ENCODE measurements around the gene GYPA. TPM values are rescaled to one million over a fixed set of nuclear protein-coding genes. Genes with fewer than 3 reads are reported as not detected.
"Not testable (repeated sequence)": the region's sequence is repeated elsewhere in the genome, so short reads cannot be mapped to it uniquely, and the experiment has no call there.

The GYPA gene
- 4.3 TPM for polyA plus RNA-seq (ENCODE audit: insufficient read length)

DNA sequence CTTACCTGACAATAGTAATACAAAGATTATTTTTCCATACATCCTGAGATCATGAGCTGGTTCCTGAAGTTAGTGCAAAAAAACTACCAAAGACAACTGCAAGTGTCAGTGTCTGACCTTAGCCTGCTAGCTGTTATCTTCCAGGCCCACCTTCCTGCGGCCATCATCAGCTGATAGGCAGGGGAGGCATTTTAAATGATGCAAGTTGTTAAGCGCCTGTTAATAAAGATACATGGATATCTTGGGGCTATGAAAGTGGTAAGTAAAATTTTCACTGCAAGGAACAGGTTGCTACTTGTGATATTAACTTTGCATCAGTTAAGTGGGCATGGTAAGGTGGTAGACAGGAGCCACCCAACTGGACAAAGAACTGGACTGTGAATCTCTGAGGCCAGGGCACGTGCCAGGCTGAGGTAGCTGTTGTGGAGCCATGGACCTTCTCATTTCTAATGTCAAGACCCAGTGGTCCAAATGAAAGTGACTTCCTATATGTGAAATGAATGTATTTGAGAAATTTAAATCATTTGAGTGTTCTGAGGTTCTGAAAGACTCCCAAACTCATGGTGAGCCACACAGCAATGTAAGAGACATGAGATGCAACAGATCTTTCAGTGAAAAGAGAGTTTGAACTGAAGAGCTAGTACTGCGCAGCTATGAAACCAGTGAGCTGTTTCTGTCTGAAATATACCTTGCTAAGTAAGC, at the start of gene GYPA:
TSS of gene GYPA (minus strand) at position 125 of the 702 bp plus-strand sequence. CDS start at position 42, 83 bp downstream.
- DNase-seq: not testable (repeated sequence)

DNA sequence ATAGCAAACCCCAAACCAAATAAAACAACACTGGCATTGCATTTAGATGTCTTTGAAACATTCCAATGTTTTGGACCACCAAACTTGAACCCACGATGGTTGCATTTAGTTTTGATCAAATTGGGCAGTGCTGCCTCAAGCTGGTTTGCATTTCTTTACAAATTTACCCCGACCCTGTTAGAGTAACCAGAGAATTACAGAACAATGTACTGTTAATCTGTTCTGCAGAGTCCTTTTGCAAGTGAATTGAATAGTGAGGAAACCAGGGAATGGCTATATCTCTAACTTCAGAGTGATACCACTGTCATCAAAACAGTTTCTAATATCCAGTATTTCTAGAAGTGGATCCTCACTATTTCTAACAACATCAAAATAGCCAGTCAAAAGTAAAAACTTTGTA, 49.5 kb upstream of the GYPA start:
- DNase-seq: no peak

DNA sequence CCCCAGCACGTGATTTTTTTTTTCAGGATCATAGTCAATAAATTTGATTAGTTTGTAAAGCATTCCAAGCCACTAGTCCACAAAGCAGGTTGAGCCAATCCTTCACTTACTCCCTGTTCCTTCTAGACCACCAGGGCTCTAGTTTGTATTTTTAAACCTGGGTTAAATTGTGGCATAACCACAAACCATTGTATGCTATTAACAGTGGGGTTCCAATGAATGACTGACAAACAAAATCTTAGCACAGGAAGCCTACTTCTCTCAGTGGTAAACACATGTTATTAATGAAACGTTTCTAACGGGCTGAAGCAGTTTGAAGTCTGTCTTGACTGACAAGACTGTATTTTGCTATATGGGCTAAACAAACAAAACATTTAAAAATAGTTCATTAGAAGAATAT, 48.6 kb upstream of the GYPA start:
- no peak for DNase-seq

DNA sequence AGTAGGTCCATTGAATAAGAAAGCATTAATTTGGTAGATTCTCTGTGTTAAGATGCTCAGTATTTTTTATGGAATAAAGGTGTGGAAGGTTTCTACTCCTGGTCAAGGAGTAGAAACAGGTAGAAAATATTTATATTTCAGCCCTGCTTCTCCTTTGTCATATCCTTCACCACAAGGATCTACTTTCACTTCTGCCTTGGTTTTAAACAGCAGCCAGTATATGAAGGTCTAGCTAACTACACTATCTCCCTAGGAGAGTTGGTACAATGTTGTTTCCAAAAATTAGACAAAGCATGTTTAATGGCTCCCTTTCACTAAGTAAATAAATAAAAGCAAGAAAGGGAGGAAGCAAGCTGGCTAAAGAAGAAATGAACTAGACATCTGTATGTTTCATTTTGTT, 44.6 kb upstream of the GYPA start:
- no peak for DNase-seq

DNA sequence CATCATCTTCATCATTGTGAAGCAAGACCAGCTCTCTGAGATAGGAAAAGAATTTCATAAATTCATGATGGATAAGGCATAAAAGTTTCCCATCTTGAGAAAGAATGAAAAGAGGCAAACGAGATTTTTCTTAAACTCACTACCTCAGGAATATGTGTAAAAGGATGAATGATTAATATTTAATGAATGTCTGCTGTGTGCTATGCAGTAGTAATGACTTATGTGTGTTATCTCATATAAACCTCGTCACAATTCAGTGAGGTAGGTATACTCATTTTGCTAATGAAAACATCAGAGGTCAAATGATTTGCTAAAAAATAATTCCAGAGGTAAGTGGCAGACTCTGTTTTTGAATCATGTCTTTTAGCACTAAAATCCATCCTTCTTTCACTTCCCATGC, 42.6 kb upstream of the GYPA start:
- no peak for DNase-seq

DNA sequence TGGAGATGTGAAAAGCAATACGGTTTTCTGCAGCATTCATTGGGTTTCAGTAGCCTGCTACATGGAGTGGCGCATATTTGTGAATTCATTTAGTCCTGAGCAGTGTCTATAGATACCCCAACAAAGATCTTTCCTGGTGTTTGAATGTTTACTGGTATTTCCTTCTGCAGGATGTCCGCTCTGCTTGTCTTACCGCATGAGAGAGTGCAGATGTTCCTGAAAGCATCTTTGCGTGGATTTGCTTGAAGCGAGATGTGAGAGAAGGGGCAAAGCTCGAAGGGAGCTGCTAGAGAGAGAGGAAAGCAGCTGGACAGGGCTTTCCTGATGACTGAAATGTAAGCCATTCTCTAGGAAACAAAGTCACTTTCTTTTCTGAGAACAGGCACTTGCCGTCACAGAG, 40.9 kb upstream of the GYPA start:
- no peak for DNase-seq

DNA sequence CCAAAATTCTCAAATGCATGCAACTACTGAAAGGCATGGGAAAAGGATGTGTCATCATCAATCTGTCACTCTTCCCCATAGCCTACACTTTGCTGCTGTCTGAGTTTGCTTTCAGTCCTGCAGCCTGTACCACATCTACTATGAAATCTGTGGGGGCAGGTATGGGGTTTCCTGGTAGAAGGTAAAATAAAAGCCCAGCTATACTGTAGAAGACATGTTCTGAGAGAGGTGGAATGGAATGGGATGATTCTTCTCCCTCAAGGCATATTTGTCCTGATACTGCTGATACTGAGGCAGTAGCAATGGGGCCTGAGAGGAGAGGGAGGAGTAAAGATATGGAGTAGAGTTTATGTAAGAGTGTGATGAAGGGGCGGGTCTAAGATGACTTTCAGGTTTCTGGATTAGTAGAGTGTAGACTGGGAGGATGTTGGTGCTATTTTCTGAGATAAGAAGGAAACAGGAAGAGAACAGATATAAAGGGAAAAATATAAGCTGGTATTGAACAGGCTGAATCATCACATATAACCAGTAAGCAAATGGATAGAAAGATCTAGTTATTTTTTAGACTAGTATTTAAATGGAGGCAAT, 38.7 kb upstream of the GYPA start:
- no peak for DNase-seq

DNA sequence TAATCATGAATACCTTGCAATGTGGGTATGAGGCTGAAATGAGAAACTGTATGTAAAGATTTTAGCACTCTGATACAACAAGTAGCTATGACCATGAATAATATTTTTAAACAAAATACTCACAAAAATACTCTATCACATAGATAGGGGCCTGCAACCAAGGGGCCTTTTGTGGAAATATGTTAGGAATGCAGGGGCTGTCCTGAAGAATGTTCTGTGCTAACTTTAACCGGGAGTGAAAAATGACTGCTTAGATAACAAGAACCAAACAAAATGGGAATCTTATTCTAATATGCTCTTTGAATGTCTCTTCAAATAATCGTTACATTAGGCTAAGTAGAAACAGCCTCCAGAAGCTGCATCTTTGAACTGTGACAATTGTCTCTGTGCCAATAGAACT, 37.9 kb upstream of the GYPA start:
- no peak for DNase-seq

DNA sequence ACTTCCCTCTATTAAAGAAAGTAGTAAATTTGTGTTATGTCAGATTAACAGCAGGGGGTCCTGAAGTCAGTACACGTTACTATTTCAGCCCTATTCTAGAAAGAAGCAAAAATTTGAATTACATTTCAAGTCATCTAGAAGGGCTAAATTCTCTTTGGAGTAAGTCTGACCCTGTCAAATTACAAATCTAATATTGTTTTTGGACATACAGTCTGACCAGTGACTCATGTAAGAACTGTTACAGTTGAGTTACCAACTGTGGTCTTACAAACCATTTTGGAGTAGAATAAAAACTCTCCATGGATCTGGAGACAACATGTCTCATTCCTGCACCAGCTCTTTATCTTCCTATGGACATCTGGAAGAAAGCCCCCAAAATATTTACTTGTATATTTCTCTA, 36.0 kb upstream of the GYPA start:
- DNase-seq: no peak

DNA sequence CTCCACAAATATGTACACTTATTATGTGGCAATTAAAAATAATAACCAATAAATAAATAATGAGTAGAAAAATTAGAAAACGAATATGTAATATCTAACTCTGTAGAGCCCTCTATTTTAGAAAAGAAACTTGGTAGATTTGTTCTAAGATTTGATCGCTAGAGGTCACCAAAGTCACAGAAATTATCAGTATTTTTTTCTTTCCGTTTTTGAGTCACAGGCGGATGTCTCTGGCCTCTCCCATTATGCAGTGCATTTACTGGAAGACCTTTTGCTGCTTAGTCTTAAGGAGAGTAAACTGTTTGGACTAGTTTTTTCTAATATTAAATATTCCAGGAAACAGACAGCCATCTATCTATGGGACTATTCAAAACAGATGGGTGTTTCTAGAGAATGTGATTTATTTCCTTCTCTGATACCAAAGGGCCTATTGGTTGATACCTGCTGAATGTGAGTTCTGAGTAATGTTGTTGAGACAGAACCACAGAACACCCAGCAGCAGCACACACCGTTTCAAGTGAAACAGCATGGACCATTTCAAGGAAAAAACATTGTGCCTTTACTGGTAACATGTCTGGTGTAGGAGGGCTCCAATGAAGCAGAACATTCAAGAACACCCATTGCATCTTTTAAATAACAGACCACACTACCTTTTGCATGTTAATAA, 34.0 kb upstream of the GYPA start:
- peak; percentile 56 for DNase-seq

DNA sequence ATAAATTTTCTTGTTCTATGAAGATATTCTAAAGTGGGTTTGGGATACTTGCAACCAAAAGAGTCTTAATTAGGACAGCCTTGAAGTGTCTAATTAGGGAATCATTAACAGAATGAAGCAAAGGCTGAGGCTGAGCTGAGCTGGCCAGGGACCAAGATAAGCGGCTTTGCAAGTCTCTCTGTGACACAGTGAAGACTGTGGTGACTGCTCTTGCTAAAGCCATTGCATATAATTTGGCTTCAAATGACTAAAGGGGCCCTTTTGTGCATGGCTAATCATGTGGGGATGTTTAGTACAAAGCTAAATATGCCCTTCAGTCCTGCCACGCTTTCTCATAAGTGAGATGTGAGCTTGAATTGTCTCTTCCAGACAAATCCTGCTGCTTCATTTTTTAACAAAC, 31.2 kb upstream of the GYPA start:
- DNase-seq: no peak

DNA sequence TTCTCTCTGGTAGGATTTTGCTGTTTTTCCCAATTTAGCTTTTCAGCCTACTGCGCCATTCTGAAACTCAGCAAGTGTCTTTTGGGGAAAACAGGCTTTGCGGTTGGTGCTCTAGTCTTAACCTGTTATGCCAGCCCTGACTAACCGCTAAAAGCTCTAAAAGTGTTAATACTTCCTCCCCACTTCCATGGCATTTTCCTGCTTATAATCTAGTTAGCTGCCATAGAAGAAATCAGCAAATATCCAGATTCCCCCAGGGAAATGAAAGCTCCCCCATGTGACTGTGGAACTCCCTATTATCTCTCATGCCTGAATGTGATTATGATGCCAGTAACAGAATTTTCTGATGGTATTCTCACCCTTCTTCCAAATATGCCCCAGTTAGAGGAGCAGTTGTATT, 28.7 kb upstream of the GYPA start:
- DNase-seq: no peak

DNA sequence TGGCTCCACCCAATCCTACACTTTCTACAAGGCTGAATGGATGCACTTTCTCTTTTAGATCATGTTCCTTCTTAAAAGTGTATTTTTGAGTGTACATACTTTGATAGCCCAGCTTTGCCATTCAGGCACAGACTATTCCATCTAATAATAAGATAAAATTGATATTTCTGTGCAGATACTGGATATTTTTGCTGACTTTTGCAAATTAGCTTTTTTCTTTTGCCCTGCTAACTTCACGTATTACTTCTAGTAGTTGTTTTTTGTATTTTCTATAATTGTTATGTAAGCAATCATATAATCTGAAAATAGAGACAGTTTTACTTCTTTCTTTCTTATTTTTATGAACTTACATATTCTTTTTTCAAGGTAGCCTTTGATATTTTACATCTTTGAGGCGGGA, 13.5 kb upstream of the GYPA start:
- DNase-seq: no peak

DNA sequence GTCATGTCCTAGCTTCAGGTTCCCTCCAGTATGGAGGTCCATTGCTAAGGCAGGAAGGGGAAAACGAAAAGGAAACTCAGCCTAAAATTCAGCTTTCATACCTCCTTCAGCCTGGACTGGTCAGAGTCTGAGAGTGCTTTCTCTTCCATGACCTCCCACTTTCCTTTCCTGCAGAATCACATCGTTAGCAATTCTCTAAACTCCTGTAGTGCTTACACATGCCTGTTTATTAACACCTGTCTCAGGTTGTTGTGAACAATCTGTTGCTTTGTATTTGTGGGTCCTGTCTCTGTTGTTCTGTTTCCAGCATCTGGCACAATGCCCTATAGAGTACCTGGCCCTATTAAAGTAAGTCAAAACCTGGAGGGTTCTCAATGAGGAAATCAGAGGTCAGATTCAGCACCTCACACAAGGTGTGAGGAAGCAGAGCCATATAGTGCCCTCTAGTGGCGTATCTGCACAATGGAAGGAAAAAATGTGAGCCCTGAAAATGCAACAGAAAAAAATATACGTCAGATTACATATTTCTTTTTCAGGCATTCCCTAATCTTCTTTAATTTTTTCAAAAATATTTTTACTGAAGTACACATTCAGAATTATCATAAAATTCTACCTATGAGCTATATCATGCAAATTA, 2.3 kb upstream of the GYPA start:
- DNase-seq: not testable (repeated sequence)

DNA sequence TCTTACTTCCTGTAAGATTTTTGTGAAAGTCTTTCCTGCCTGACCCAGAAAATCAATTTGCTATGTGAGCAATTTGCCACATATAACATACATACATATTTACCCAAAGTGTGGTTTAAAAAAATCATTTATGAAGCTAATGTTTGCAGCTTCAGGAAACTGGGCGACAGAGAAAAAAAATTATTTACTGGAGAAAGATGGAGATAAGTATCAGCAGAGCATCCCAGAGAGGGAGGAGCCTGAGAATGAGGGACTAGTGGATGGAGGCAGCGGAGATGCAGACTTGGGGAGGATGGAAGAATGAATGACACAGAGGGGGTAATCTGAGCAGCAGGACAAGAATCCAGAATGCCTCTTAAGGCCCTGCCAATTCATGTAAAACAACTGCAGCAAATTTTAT, 975 bp upstream of the GYPA start:
- no peak for DNase-seq

DNA sequence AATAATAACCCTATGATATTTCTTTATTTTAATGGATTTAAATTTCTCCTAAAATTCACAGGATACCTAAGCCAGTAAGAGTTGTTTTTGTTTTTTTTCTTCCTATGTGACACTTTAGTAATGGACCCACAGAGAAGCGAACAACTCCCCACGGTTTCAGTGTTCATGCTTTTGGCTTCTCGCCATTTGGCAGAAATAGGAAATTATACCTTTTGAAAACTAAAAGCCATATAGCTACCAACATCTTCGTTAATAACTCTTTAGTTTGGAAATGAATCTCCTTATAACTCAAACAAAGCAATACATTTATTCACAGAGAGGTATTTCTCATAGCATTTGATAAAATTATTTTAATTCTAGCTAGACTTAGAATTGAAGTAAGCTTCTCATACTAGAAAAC, 527 bp downstream of the GYPA start:
- not testable (repeated sequence) for DNase-seq

DNA sequence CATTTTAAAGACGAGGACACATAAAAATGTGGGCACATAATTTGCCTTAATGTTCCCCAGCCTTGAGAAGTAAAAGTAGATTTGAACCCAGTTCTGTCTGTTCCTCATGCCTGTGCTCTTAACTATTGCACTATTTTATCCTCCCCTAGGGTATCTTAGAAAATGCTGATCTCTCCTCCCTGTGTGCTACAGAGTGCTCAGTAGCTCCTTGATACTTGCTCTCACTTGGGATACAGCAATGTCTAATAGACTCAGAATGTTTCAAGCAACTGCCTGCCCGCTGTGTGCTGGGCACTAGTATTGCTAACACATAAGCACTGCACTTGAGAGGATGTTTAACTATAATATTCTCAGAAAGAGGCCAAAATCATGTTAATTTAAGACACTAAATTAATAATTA, 971 bp downstream of the GYPA start:
- not testable (repeated sequence) for DNase-seq

DNA sequence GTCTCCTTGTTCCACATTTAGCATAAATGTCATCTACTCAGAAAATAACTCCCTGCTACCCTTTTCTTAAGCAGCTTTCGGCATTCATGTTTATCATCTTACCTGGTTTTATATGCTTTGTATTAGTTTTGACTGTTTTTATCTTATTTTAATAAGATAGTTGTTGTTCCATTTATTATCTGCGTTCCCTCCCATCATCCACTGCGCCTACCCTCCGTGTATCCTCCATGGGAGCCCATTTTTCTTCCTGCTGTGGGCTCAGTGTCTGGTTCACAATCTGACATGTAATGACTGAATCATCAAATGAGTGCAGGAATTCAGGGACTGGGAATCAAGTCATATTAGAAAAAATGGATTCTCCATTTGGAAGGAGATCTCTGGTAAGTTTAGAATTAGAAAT, 2.3 kb downstream of the GYPA start:
- DNase-seq: not testable (repeated sequence)

DNA sequence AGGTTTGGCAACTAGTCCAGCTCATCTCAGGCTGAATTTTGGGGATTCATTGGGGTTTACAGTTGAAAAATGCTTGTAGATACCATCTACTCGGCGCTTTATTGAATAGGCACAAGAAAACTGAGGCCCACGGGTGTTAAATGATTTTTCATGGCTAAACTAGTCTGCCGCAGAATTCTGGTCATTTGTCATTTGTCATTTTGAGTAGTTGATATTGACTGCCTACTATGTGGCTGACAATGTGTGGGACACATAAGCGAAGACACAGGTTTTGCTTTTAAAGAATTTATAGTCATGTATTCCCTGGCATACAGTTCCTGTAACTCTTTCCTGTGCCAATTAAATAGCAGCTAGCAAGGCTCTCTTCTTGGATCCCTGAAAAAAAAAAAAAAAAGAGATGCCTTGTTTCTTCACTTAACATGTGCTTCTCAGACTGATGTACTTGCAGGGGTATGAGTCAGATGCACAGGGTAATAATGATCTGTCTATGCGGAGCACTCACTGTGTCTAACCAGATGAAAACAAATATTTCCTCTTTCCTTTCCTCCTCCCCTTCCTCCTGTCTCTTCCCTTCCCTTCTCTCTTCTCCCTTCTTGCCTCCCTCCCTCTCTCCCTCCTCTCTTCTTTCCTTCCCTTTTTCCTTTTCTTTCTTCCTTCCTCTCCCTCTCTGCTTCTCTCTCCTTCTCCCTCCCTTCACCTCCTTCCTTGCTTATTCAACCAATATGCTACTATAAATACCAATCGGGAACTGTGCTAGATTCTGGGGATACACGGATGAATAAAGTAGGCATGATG, 3.2 kb downstream of the GYPA start:
- DNase-seq: not testable (repeated sequence)

DNA sequence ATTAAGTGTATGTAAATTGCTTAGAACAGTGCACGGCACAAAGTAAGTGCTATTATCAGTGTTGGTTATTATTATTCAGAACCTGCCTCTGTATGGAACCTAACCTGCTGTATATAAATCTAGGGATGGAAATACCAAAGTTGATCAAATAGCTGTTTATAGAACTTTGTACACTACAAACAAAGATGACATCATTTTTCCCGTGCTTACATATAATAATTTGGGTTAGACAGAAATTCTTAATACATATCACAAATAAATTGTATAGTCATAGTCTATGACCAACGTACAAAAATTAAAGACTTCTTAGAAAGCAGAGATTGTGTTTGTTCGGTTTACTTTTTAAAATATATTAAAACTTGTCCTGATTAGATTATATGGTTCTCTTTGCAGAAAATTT, 4.3 kb downstream of the GYPA start:
- not testable (repeated sequence) for DNase-seq

DNA sequence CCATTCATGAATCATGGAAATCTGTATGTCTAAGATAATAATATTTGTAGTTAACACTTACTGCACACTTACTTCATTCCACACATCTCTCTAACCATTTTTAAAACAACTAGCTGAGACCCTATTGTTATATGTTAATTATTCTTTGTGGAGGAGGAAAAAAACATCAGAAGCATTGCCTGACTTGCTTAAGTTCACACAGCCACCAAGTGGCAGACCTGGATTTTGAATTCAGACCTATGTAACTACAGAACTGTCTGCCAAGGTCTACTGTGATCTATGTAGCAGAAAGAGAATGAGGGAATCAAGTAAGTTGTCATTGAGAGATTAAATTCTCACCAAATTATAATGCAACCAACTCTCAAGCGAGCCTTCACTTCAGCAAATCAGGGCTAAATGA, 10.4 kb downstream of the GYPA start:
- not testable (repeated sequence) for DNase-seq

DNA sequence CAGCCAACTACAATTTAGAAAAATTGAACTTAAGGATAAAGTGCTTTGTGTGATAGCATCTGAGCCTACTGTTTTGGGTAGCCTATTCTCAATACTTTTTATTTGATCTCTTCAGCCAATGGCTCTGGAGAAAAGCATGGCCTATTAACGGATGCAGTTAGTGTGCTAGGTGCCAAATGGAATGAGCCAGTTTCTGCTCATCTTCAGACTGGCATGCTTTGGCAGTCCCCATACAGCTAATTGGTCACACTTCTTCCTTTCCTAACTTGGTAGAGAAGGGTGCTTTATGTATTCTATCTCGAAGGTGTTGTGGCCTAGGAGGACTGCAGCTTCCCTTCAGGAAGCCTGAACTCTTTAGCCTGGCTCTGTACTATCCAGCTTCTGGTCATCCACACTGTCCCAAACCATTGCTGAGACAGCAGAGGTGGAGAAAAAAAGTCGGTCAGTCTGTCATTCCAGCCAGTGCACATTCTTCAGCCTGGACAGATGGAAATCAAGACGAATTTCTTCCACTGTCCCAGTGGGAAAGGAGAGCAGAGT, 11.1 kb downstream of the GYPA start:
- DNase-seq: not testable (repeated sequence)

Measured in hindlimb muscle (tissue), 1 donor.